Nephron progenitor cell (in vitro differentiated cells): ENCODE data around the gene DHRS3.

Experiments used
- DNase-seq: peaks from one replicate; pipeline ENCODE4 v3.0.0; 2021
- H3K27ac Mint-ChIP-seq: 2 replicates; pipeline ENCODE4 v1.8.0; 2021; ENCODE audit warnings: mild to moderate bottlenecking, moderate library complexity, mixed read lengths
- H3K27me3 Mint-ChIP-seq: 2 replicates; pipeline ENCODE4 v1.8.0; 2021; ENCODE audit warnings: mild to moderate bottlenecking, low read depth, mixed read lengths; ENCODE audit not compliant: poor library complexity
- H3K36me3 Mint-ChIP-seq: 2 replicates; pipeline ENCODE4 v1.8.0; 2021; ENCODE audit warnings: low read depth, mixed read lengths
- H3K4me1 Mint-ChIP-seq: 2 replicates; pipeline ENCODE4 v1.8.0; 2021; ENCODE audit warnings: mixed read lengths
- H3K4me3 Mint-ChIP-seq: 2 replicates; pipeline ENCODE4 v1.8.0; 2021; ENCODE audit warnings: mild to moderate bottlenecking, moderate library complexity, mixed read lengths
- H3K9me3 Mint-ChIP-seq: 2 replicates; pipeline ENCODE4 v1.8.0; 2021; ENCODE audit warnings: mild to moderate bottlenecking, moderate library complexity, mixed read lengths
- CTCF ChIP-seq: fragments of 200-600 bp; sonication (generic); IDR thresholded peaks from 2 replicates; pipeline ENCODE4 v1.5.0; 2021; ENCODE audit warnings: antibody characterized with exemption

Gene DHRS3

GRCh38 chr1:12629985-12630760, 12.2 kb upstream of the DHRS3 start:
- peaks cover 32% of the 10 kb centered on the region for H3K4me1 Mint-ChIP-seq
- no peaks in the 10 kb centered on the region for H3K36me3 Mint-ChIP-seq
- no peak for DNase-seq
- no peak overlapping the region for H3K4me3 Mint-ChIP-seq
- no peak overlapping the region for H3K27ac Mint-ChIP-seq
- H3K9me3 Mint-ChIP-seq: peaks cover 6% of the 10 kb centered on the region
- peaks cover 3% of the 10 kb centered on the region for H3K27me3 Mint-ChIP-seq
- TF ChIP-seq CTCF: no peak

- no peak for DNase-seq
- H3K27me3 Mint-ChIP-seq: peaks cover 3% of the 10 kb centered on the region
- H3K27ac Mint-ChIP-seq: no peak overlapping the region
- H3K4me3 Mint-ChIP-seq: no peak overlapping the region
- peaks cover 36% of the 10 kb centered on the region for H3K4me1 Mint-ChIP-seq
- peaks cover 4% of the 10 kb centered on the region for H3K9me3 Mint-ChIP-seq
- TF ChIP-seq CTCF: no peak
- no peaks in the 10 kb centered on the region for H3K36me3 Mint-ChIP-seq
These were observed 11.5 kb upstream of the DHRS3 start for GRCh38 chr1:12629511-12629956.

GRCh38 chr1:12627296-12627695, 9.3 kb upstream of the DHRS3 start:
- Mint-ChIP-seq H3K27ac (no peak overlapping the region), H3K36me3 (no peaks in the 10 kb centered on the region), H3K9me3 (no peaks in the 10 kb centered on the region), H3K4me3 (no peak overlapping the region), H3K4me1 (peaks cover 46% of the 10 kb centered on the region), H3K27me3 (peaks cover 3% of the 10 kb centered on the region)
- no peak for DNase-seq
- no peak for TF ChIP-seq CTCF

GRCh38 chr1:12626888-12627287, 8.9 kb upstream of the DHRS3 start:
- no peak for TF ChIP-seq CTCF
- no peaks in the 10 kb centered on the region for H3K36me3 Mint-ChIP-seq
- no peaks in the 10 kb centered on the region for H3K9me3 Mint-ChIP-seq
- DNase-seq: no peak
- H3K27me3 Mint-ChIP-seq: peaks cover 3% of the 10 kb centered on the region
- H3K27ac Mint-ChIP-seq: no peak overlapping the region
- H3K4me1 Mint-ChIP-seq: peaks cover 46% of the 10 kb centered on the region
- H3K4me3 Mint-ChIP-seq: no peak overlapping the region

- peaks cover 3% of the 10 kb centered on the region for H3K27me3 Mint-ChIP-seq
- H3K4me1 Mint-ChIP-seq: peaks cover 55% of the 10 kb centered on the region
- no peaks in the 10 kb centered on the region for H3K36me3 Mint-ChIP-seq
- no peak overlapping the region for H3K27ac Mint-ChIP-seq
- no peak overlapping the region for H3K4me3 Mint-ChIP-seq
- no peak for TF ChIP-seq CTCF
- H3K9me3 Mint-ChIP-seq: no peaks in the 10 kb centered on the region
- no peak for DNase-seq
These were observed 7.3 kb upstream of the DHRS3 start for GRCh38 chr1:12625276-12625675.

- no peak for TF ChIP-seq CTCF
These were observed 4.5 kb upstream of the DHRS3 start for GRCh38 chr1:12622506-12622905.

More at GRCh38 chr1:12622506-12622905, 4.5 kb upstream of the DHRS3 start:
- Mint-ChIP-seq H3K9me3 (no peaks in the 10 kb centered on the region), H3K27me3 (peaks cover 8% of the 10 kb centered on the region), H3K36me3 (no peaks in the 10 kb centered on the region), H3K4me3 (no peak overlapping the region), H3K27ac (peak overlapping the region; percentile 89), H3K4me1 (peaks cover 66% of the 10 kb centered on the region)
- DNase-seq: no peak
